GM13976 (cell line): ENCODE data around the gene SOCS1.

ENCODE experiments used
- DNase-seq: peaks from one replicate; pipeline ENCODE4 v3.0.0; 2012; ENCODE audit warnings: low spot score
- CTCF ChIP-seq: IDR thresholded peaks from 2 replicates; pipeline ENCODE4 v1.5.1; 2012; ENCODE audit warnings: borderline replicate concordance, mild to moderate bottlenecking; ENCODE audit not compliant: insufficient read depth; ENCODE audit errors: extremely low read depth, missing control alignments, control extremely low read depth
- in situ Hi-C: fragments of 300-500 bp; cut with MboI; formaldehyde crosslinking; loops from one replicate; pipeline ENCODE4 v1.12.0; 2022; ENCODE audit warnings: low sequenced_read_pairs, mixed read lengths, inconsistent platforms; ENCODE audit not compliant: unreplicated experiment

SOCS1 gene

GRCh38 chr16:11259655-11260595 lies 3.9 kb upstream of the SOCS1 start:
- no peak for TF ChIP-seq CTCF
- in situ Hi-C loops: loop anchor here (10.0 kb wide), 1 partner anchor 295 kb away; no protein-coding TSS in a partner anchor
- DNase-seq: no peak

- in situ Hi-C loops: loop anchor here (10.0 kb wide), 1 partner anchor 294 kb away; no protein-coding TSS in a partner anchor
- no peak for TF ChIP-seq CTCF
- peak; percentile 81 for DNase-seq
Observed at GRCh38 chr16:11258553-11259492, 2.8 kb upstream of the SOCS1 start.

- TF ChIP-seq CTCF: peak; percentile 86
- in situ Hi-C loops: loop anchor here (10.0 kb wide), 1 partner anchor 293 kb away; no protein-coding TSS in a partner anchor
- DNase-seq: peak; percentile 80
Observed at GRCh38 chr16:11257131-11257938, 1.3 kb upstream of the SOCS1 start.

GRCh38 chr16:11256661-11257130 lies 692 bp upstream of the SOCS1 start:
- no peak for TF ChIP-seq CTCF
- in situ Hi-C loops: loop anchor here (10.0 kb wide), 1 partner anchor 292 kb away; no protein-coding TSS in a partner anchor
- no peak for DNase-seq

- peak; percentile 30 for TF ChIP-seq CTCF
- DNase-seq: peak; percentile 51
- in situ Hi-C loops: loop anchor here (10.0 kb wide), 1 partner anchor 290 kb away; no protein-coding TSS in a partner anchor
Observed at GRCh38 chr16:11254913-11255736, 879 bp downstream of the SOCS1 start.
